SK-N-MC (cell line): ENCODE measurements around the gene MROH7.

Experiments
- EZH2 ChIP-seq: fragments of 200-600 bp; sonication (generic); IDR thresholded peaks from one replicate; pipeline ENCODE4 v1.6.1; 2017; ENCODE audit warnings: antibody characterized with exemption
- FOXP2 ChIP-seq: optimal IDR thresholded peaks from 2 replicates; pipeline ENCODE3; 2011; ENCODE audit warnings: mild to moderate bottlenecking, moderate library complexity; ENCODE audit not compliant: insufficient read depth; ENCODE audit errors: extremely low read length, control extremely low read depth
- POLR2AphosphoS5 ChIP-seq: IDR thresholded peaks from 2 replicates; pipeline ENCODE4 v1.6.1; 2012; ENCODE audit warnings: mild to moderate bottlenecking, low read depth, low read length, borderline replicate concordance

- TF ChIP-seq POLR2AphosphoS5 (no peak), FOXP2 (no peak), EZH2 (no peak)
Measured at GRCh38 chr1:54709547-54710292, 68.1 kb downstream of the MROH7 start.
